Hepatocyte (in vitro differentiated cells): ENCODE results near the gene PCCA.

Source experiments
- CTCF ChIP-seq: fragments of 200-600 bp; sonication (generic); IDR thresholded peaks from 2 replicates; pipeline ENCODE4 v1.5.1; 2016; ENCODE audit warnings: antibody characterized with exemption, mild to moderate bottlenecking; ENCODE audit not compliant: poor library complexity
- EZH2phosphoT487 ChIP-seq: fragments of 200-600 bp; sonication (generic); IDR thresholded peaks from one replicate; pipeline ENCODE4 v1.6.1; 2018; ENCODE audit warnings: antibody characterized with exemption, mild to moderate bottlenecking, low read depth, moderate library complexity; ENCODE audit not compliant: unreplicated experiment, severe bottlenecking

- no peak for TF ChIP-seq CTCF
- no peak for TF ChIP-seq EZH2phosphoT487
Observed at GRCh38 chr13:100537486-100537885, 448.6 kb downstream of the PCCA start.
